WERI-Rb-1 (cell line): Measurements from ENCODE around the gene ATP9A.
A peak's percentile ranks its signal among the peaks of the same experiment; 100 is the strongest.

Experiments
- DNase-seq: peaks from one replicate; pipeline ENCODE4 v3.0.0-alpha.2; 2020
- H3K27ac ChIP-seq: fragments of 250-450 bp; sonication (Bioruptor Pico); 2 replicates; pipeline ENCODE4 v1.5.1; 2020; ENCODE audit warnings: mild to moderate bottlenecking, moderate library complexity
- H3K27me3 ChIP-seq: fragments of 250-450 bp; sonication (Bioruptor Pico); 2 replicates; pipeline ENCODE4 v1.5.1; 2021; ENCODE audit warnings: mild to moderate bottlenecking, low read depth, moderate library complexity; ENCODE audit not compliant: insufficient read depth, severe bottlenecking
- H3K36me3 ChIP-seq: fragments of 250-450 bp; sonication (Bioruptor Pico); 2 replicates; pipeline ENCODE4 v1.5.1; 2020; ENCODE audit warnings: mild to moderate bottlenecking, moderate library complexity
- H3K4me3 ChIP-seq: 2 replicates; pipeline ENCODE4 v1.5.1; 2011; ENCODE audit warnings: low read depth, mild to moderate bottlenecking, control low read depth, low read length
- H3K9me3 ChIP-seq: fragments of 250-450 bp; sonication (Bioruptor Pico); 2 replicates; pipeline ENCODE4 v1.5.1; 2021; ENCODE audit warnings: mild to moderate bottlenecking, moderate library complexity; ENCODE audit not compliant: severe bottlenecking
- TF ChIP-seq, protein P1 (sequence below): IDR thresholded peaks from 2 replicates; pipeline ENCODE4 v1.5.1; 2011; ENCODE audit warnings: low read depth, mild to moderate bottlenecking, control low read depth, inconsistent platforms, low read length

The ATP9A gene

DNA sequence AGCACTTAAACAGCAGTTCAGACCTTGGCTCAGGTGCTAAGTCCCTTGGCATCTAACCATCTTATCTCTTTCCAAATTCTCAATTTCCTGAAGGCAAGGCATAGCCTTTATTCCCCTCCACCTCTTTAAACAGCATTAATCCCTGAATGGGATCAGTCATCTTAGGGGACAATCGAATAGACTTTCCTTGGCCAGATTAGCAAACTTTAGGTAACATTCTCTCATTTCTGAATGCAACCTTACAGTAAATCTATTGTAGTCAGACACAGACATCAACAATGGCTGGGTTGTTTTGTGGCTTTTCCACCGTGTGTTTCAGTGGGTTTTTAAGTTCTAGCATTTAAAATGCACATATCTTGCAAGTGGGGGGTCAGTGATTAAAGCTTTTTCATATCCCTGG, 56.8 kb downstream of the ATP9A start:
- TF ChIP-seq, protein P1, sequence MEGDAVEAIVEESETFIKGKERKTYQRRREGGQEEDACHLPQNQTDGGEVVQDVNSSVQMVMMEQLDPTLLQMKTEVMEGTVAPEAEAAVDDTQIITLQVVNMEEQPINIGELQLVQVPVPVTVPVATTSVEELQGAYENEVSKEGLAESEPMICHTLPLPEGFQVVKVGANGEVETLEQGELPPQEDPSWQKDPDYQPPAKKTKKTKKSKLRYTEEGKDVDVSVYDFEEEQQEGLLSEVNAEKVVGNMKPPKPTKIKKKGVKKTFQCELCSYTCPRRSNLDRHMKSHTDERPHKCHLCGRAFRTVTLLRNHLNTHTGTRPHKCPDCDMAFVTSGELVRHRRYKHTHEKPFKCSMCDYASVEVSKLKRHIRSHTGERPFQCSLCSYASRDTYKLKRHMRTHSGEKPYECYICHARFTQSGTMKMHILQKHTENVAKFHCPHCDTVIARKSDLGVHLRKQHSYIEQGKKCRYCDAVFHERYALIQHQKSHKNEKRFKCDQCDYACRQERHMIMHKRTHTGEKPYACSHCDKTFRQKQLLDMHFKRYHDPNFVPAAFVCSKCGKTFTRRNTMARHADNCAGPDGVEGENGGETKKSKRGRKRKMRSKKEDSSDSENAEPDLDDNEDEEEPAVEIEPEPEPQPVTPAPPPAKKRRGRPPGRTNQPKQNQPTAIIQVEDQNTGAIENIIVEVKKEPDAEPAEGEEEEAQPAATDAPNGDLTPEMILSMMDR, result no peak
- no peaks in the 10 kb centered on the region for H3K27me3 ChIP-seq
- no peak overlapping the region for H3K27ac ChIP-seq
- H3K4me3 ChIP-seq, result no peak overlapping the region
- H3K36me3 ChIP-seq, result peaks cover 4% of the 10 kb centered on the region; the same call in 1 of the 2 replicates
- no peaks in the 10 kb centered on the region for H3K9me3 ChIP-seq
- no peak for DNase-seq

DNA sequence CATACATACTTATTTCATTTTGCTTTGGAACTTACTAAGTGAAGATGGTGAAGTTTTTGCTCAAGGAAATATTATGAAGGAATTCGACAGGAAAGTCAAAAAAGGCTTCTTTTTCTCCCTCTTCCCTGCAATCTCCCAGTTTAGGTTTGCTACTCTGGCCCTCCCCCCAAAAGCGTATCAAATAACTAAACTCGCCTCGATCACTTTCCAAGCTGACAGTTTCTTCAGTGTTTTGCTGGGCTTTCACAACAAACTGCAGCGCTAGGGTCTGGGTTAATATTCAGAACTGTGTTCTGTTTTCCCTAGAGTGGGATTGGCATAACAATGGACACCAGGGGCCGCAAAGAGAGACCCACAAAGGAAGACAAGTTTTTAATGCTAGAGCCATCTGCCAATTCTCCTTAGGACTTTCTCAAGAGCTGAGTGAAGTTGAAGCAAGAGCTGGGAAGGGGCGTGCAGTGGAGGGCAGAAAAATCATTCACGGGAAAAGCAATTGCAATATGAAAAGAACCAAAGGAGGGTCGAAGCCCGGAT, 57.8 kb downstream of the ATP9A start:
- no peak overlapping the region for H3K27ac ChIP-seq
- DNase-seq, result no peak
- no peaks in the 10 kb centered on the region for H3K9me3 ChIP-seq
- H3K27me3 ChIP-seq, result no peaks in the 10 kb centered on the region
- peaks cover 4% of the 10 kb centered on the region; the same call in 1 of the 2 replicates for H3K36me3 ChIP-seq
- H3K4me3 ChIP-seq, result no peak overlapping the region
- TF ChIP-seq, protein P1, result no peak

DNA sequence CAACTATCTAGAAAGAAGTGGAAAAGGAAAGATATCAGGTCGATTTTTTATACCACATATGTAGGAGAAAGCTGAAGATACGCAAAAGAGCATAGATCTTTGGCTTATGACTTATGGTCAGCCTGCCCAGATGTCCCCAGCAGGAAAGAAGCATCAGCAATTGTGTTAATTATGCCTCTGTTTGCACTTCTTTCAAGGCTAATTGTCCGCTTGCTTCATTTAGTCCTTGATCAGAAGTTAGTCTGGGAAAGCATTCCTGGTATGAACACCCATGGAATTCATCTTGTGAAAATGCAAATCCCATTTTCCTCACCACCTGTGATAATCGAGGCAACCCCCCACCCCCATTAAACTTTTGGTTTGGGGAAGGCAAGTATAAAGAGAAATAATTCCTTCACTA, 62.8 kb downstream of the ATP9A start:
- TF ChIP-seq, protein P1, result no peak
- Histone ChIP-seq H3K9me3 (no peaks in the 10 kb centered on the region), H3K27me3 (no peaks in the 10 kb centered on the region), H3K4me3 (no peak overlapping the region), H3K36me3 (peaks cover 2% of the 10 kb centered on the region; the same call in 1 of the 2 replicates), H3K27ac (no peak overlapping the region)
- DNase-seq, result no peak

DNA sequence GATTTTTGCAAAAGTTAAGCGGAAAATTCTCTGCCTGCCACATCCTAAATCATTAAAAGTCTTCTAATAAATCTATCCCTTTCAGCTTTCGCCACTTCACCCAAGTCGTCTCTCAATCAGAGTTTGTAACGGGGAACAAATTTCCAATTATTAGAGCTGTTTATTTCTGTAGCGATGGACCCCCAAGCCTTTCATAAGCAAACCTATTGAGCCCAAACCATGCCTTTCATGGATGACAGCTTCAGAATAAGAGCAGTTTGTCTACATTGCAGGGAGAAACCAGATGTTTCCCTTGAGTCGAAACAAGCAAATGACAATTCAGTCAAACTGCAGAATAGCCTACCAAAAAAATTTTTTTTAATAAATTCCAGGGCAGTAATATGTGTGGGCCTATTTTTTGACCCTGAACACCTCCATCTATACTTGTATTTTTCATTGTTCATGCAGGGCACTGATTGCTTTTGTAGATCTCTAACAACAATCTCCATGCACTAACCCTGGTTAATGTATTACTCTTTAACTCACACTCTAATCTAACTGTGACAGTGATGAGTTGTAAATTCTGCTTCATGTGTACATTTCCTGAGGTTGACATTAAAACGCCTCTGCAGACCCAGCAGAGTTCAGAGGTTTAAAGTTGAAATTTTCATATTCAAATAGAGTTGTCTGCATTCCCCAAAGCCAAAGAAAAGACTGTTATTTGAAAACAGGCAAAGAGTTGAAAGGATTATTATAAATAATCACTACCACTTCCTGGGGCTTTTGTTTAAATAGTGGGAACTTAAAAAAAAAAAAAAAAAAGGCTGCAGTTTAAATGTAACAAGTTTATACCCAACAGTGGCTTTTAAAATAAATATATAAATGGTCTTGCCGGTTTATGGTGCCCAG, 64.5 kb downstream of the ATP9A start:
- DNase-seq, result no peak
- TF ChIP-seq, protein P1, result no peak
- Histone ChIP-seq H3K36me3 (peaks cover 2% of the 10 kb centered on the region; the same call in 1 of the 2 replicates), H3K9me3 (no peaks in the 10 kb centered on the region), H3K27ac (no peak overlapping the region), H3K27me3 (no peaks in the 10 kb centered on the region), H3K4me3 (no peak overlapping the region)

DNA sequence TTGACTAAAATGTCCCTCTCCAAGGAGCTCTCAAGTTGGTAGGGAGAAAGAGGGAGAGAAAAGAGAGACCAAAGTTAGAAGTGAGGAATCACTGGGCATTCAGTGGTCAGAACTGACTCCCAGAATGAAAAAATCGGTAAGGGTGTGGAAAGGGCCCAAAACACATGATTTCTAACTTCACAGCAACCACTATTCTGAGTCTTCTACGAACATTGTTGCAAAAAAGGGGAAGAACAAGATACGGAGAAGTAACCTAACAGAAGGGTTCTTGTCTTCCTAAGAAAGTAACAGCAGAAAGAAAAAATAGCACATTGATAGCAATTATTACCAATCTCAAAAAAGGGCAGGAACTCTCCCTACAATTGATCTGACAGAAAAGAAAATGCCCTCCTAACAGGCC, 65.6 kb downstream of the ATP9A start:
- Histone ChIP-seq H3K36me3 (no peaks in the 10 kb centered on the region; the same call in 1 of the 2 replicates), H3K27ac (peak overlapping the region; percentile 65; the same call in 1 of the 2 replicates), H3K9me3 (no peaks in the 10 kb centered on the region), H3K4me3 (no peak overlapping the region), H3K27me3 (no peaks in the 10 kb centered on the region)
- TF ChIP-seq, protein P1, result no peak
- DNase-seq, result no peak
